ENCODE measurements around the gene FOXK1. TPM values are rescaled to one million over a fixed set of nuclear protein-coding genes. Genes with fewer than 3 reads are reported as not detected.

FOXK1 gene
- total and polyA plus RNA-seq, 7 donors, result 4.2 to 26.4 (median 16.8) TPM

- Histone ChIP-seq H3K9me3 (no peaks in the 10 kb centered on the region), H3K27ac (no peak overlapping the region), H3K36me3 (ENCODE audit: insufficient read depth in 1 of 2, low read depth in 1 of 2) (peaks cover 0 to 58% of the 10 kb centered on the region in 2 donors), H3K27me3 (ENCODE audit: insufficient read depth in 3 of 3, low read length in 2 of 3) (no peaks in the 10 kb centered on the region), H3K4me1 (no peaks in the 10 kb centered on the region), H3K4me3 (no peak overlapping the region)
- WGBS, 3 donors, result 48 to 58% (median 53%) methylated on average over 28 to 31 of the region's 31 CpGs
- peak; percentile 84 to 94 (median 90) for ATAC-seq
- TF ChIP-seq CTCF (IDR thresholded peaks at IDR 0.05), result peak; percentile 89
- peak; percentile 74 to 91 for DNase-seq
- intact Hi-C loops (cut with DNase I), result loop anchor here (2.0 to 10.0 kb wide), 3 partner anchors 65 to 139 kb away; no protein-coding TSS in a partner anchor
Measured at GRCh38 chr7:4753598-4754432, 71.7 kb downstream of the FOXK1 start.

- no peaks in the 10 kb centered on the region for H3K4me1 ChIP-seq
- peak in 1 of 4 donors; percentile 22 for ATAC-seq
- TF ChIP-seq CTCF (IDR thresholded peaks at IDR 0.05), result no peak
- H3K9me3 ChIP-seq, result no peaks in the 10 kb centered on the region
- no peaks in the 10 kb centered on the region for H3K27me3 ChIP-seq (ENCODE audit: insufficient read depth in 3 of 3, low read length in 2 of 3)
- no peak overlapping the region for H3K27ac ChIP-seq
- peaks cover 0 to 65% of the 10 kb centered on the region in 2 donors for H3K36me3 ChIP-seq (ENCODE audit: insufficient read depth in 1 of 2, low read depth in 1 of 2)
- no peak overlapping the region for H3K4me3 ChIP-seq
- no peak for DNase-seq
- intact Hi-C loops (cut with DNase I), result loop anchor here (2.0 to 10.0 kb wide), 3 partner anchors 66 to 140 kb away; no protein-coding TSS in a partner anchor
- WGBS, 3 donors, result 92 to 93% (median 93%) methylated on average over 36 of the region's 36 CpGs
Measured at GRCh38 chr7:4754433-4755010, 72.4 kb downstream of the FOXK1 start.

GRCh38 chr7:4755045-4755444, 73.0 kb downstream of the FOXK1 start:
- ATAC-seq (no peak), DNase-seq (no peak)
- Histone ChIP-seq H3K4me3 (no peak overlapping the region), H3K9me3 (no peaks in the 10 kb centered on the region), H3K36me3 (ENCODE audit: insufficient read depth in 1 of 2, low read depth in 1 of 2) (peaks cover 0 to 70% of the 10 kb centered on the region in 2 donors), H3K27me3 (ENCODE audit: insufficient read depth in 3 of 3, low read length in 2 of 3) (no peaks in the 10 kb centered on the region), H3K4me1 (no peaks in the 10 kb centered on the region), H3K27ac (no peak overlapping the region)
- TF ChIP-seq CTCF (IDR thresholded peaks at IDR 0.05), result no peak
- WGBS, 3 donors, result 92 to 94% (median 94%) methylated on average over 24 of the region's 24 CpGs
- intact Hi-C loops (cut with DNase I), result loop anchor here in 1 of 2 donors (2.0 to 10.0 kb wide), 2 partner anchors 66 to 140 kb away; no protein-coding TSS in a partner anchor

- Histone ChIP-seq H3K36me3 (ENCODE audit: insufficient read depth in 1 of 2, low read depth in 1 of 2) (peaks cover 0 to 88% of the 10 kb centered on the region in 2 donors), H3K27ac (no peak overlapping the region), H3K9me3 (no peaks in the 10 kb centered on the region), H3K4me3 (no peak overlapping the region), H3K4me1 (no peaks in the 10 kb centered on the region), H3K27me3 (ENCODE audit: insufficient read depth in 3 of 3, low read length in 2 of 3) (no peaks in the 10 kb centered on the region)
- DNase-seq, result no peak
- no peak for TF ChIP-seq CTCF (IDR thresholded peaks at IDR 0.05)
- ATAC-seq, result no peak
- intact Hi-C loops (cut with DNase I), result loop anchor here in 1 of 2 donors (10.0 kb wide), 1 partner anchor 143 kb away; no protein-coding TSS in a partner anchor
- WGBS, 3 donors, result 93 to 95% (median 93%) methylated on average over 19 of the region's 19 CpGs
Measured at GRCh38 chr7:4758111-4758510, 76.0 kb downstream of the FOXK1 start.
